GM12878 (cell line): ENCODE measurements around the gene NLRC5. TPM values are rescaled to one million over a fixed set of nuclear protein-coding genes. Genes with fewer than 3 reads are reported as not detected.

ENCODE experiments used
- ATAC-seq: fragments of 200-7000 bp; cut with Tn5 transposase; 3 replicates; pipeline ENCODE4 v1.9.1; 2020; ENCODE audit warnings: mild to moderate bottlenecking, moderate library complexity
- BruUV-seq: library from RNA; stranded (reverse); fragments of 400-500 nt; replicated peaks from 2 replicates; lab custom pipeline; 2021; lab: Mats Ljungman, UMichigan
- CTCF ChIA-PET: fragments of 300-600 bp; sonication (Branson Sonifier 250); formaldehyde crosslinking; extraction: SDS; loops from one replicate; lab custom pipeline; 2021; ENCODE audit warnings: inconsistent platforms; lab: Yijun Ruan, JAX
- POLR2A ChIA-PET: fragments of 350-600 bp; formaldehyde crosslinking; extraction: SDS; loops from one replicate; lab custom pipeline; 2021; ENCODE audit warnings: inconsistent platforms; lab: Charles Lee
- RAD21 ChIA-PET: fragments of 300-600 bp; sonication (Branson Sonifier 250); formaldehyde crosslinking; loops from one replicate; lab custom pipeline; 2023; ENCODE audit warnings: antibody characterized with exemption; ENCODE audit not compliant: unreplicated experiment; lab: Charles Lee
- SMC1A ChIA-PET: fragments of 300-600 bp; sonication (Branson Sonifier 250); formaldehyde crosslinking; loops from one replicate; lab custom pipeline; 2023; ENCODE audit not compliant: unreplicated experiment, uncharacterized antibody; lab: Charles Lee
- DNase-seq: peaks from one replicate; pipeline ENCODE4 v3.0.0-alpha.2; 2011; ENCODE audit warnings: low read depth, low spot score
- FAIRE-seq: peaks from 3 replicates; lab custom pipeline; 2011; peaks lifted over from hg19 to GRCh38; lab: Jason Lieb, UNC
- H2AFZ ChIP-seq: 2 replicates; pipeline ENCODE4 v1.6.0; 2011; ENCODE audit warnings: low read depth, low read length, control low read depth; ENCODE audit not compliant: control insufficient read depth
- H3K27ac ChIP-seq: 2 replicates; pipeline ENCODE4 v1.5.1; 2011; ENCODE audit warnings: control low read depth; ENCODE audit not compliant: control insufficient read depth, insufficient read depth
- H3K27me3 ChIP-seq, 2 experiments: replicated peaks in 1 of 2; 2 replicates each; pipeline versions ENCODE4 v1.6.0 to v1.6.1; 2011; ENCODE audit warnings: low read length in 1 of 2; ENCODE audit not compliant: control insufficient read depth in 2 of 2, insufficient read depth in 2 of 2
- H3K36me3 ChIP-seq, 2 experiments: 2 replicates each; pipeline ENCODE4 v1.5.1; 2011; ENCODE audit warnings: low read length in 1 of 2; ENCODE audit not compliant: control insufficient read depth in 2 of 2, insufficient read depth in 2 of 2
- H3K4me1 ChIP-seq: 2 replicates; pipeline ENCODE4 v1.6.1; 2011; ENCODE audit warnings: mild to moderate bottlenecking, low read length, moderate library complexity, mixed read lengths; ENCODE audit not compliant: control insufficient read depth, insufficient read depth
- H3K4me2 ChIP-seq: 2 replicates; pipeline ENCODE4 v1.6.0; 2011; ENCODE audit warnings: control low read depth; ENCODE audit not compliant: control insufficient read depth, insufficient read depth
- H3K4me3 ChIP-seq: fragments of 200-600 bp; sonication (generic); 2 replicates; pipeline ENCODE4 v1.5.1; 2016
- H3K79me2 ChIP-seq: 2 replicates; pipeline ENCODE4 v1.6.0; 2011; ENCODE audit warnings: low read length; ENCODE audit not compliant: control insufficient read depth, insufficient read depth
- H3K9ac ChIP-seq: 2 replicates; pipeline ENCODE4 v1.8.0; 2011; ENCODE audit warnings: low read length, control low read depth, mixed read lengths; ENCODE audit not compliant: control insufficient read depth, insufficient read depth
- H3K9me3 ChIP-seq: replicated peaks from 3 replicates; pipeline ENCODE4 v1.5.1; 2011; ENCODE audit warnings: mild to moderate bottlenecking, low read length; ENCODE audit not compliant: control insufficient read depth, insufficient read depth
- H4K20me1 ChIP-seq: 2 replicates; pipeline ENCODE4 v1.6.0; 2011; ENCODE audit not compliant: control insufficient read depth, insufficient read depth
- BHLHE40 ChIP-seq, 2 experiments: fragments of 450-650 bp in 1 of 2; IDR thresholded peaks; 2 replicates each; pipeline ENCODE4 v1.6.1; 2011 to 2017; ENCODE audit warnings: low read depth in 2 of 2, borderline replicate concordance in 1 of 2, improper control_type of control experiment in 1 of 2, low read length in 1 of 2, mild to moderate bottlenecking in 1 of 2
- BRCA1 ChIP-seq: IDR thresholded peaks from 2 replicates; pipeline ENCODE4 v1.6.1; 2011; ENCODE audit warnings: low read depth, low read length, improper control_type of control experiment
- EP300 ChIP-seq, 2 experiments: fragments of 150-350 bp in 1 of 2; IDR thresholded peaks; 2 replicates each; pipeline ENCODE4 v1.6.1; 2011 to 2012; ENCODE audit warnings: low read depth in 2 of 2, low read length in 2 of 2, borderline replicate concordance in 1 of 2, improper control_type of control experiment in 1 of 2, inconsistent platforms in 1 of 2; ENCODE audit not compliant: control insufficient read depth in 1 of 2
- IKZF1 ChIP-seq: fragments of 450-650 bp; conservative IDR thresholded peaks from 2 replicates; pipeline ENCODE4 v1.6.1; 2017; ENCODE audit warnings: antibody characterized with exemption, mild to moderate bottlenecking
- NFYB ChIP-seq: IDR thresholded peaks from 2 replicates; pipeline ENCODE4 v1.6.1; 2011; ENCODE audit warnings: low read depth, mild to moderate bottlenecking, low read length, improper control_type of control experiment, moderate library complexity; ENCODE audit not compliant: insufficient read depth
- NRF1 ChIP-seq: conservative IDR thresholded peaks from 2 replicates; pipeline ENCODE4 v1.6.1; 2011; ENCODE audit warnings: mild to moderate bottlenecking, low read depth, low read length, improper control_type of control experiment
- POLR2A ChIP-seq: IDR thresholded peaks from 2 replicates; pipeline ENCODE4 v1.6.1; 2011; ENCODE audit warnings: low read depth, mild to moderate bottlenecking, low read length
- SMAD1 ChIP-seq: fragments of 450-650 bp; IDR thresholded peaks from 2 replicates; pipeline ENCODE4 v1.6.1; 2018; ENCODE audit warnings: mild to moderate bottlenecking, low read depth; ENCODE audit not compliant: partially characterized antibody
- WGBS: methylation state at CpG from one replicate; pipeline ENCODE4 v1.1.6; 2016; ENCODE audit warnings: low lambda C conversion rate; ENCODE audit not compliant: insufficient replicate concordance, insufficient coverage; ENCODE audit errors: missing lambda C conversion rate; 5-methylcytosine and 5-hydroxymethylcytosine counted together
- in situ Hi-C: fragments of 300-500 bp; cut with MboI; formaldehyde crosslinking; loops from 9 replicates; pipeline ENCODE4 v1.14.3; 2018; ENCODE audit warnings: mixed read lengths
- intact Hi-C: fragments of 100-400 bp; cut with micrococcal nuclease; formaldehyde crosslinking; loops from one replicate; pipeline ENCODE4 v1.14.2; 2022; ENCODE audit not compliant: unreplicated experiment
- polyA plus RNA-seq, 11 experiments: library from polyadenylated mRNA; depleted of rRNA in 4 of 11; unstranded in 6 of 11; stranded (reverse) in 5 of 11; fragments of >200 nt; fragmentation: Nextera tagmentation in 4 of 11; fragmentation: Illumina TruSeq in 1 of 11; extraction: Ambion mirVana in 4 of 11; extraction: Trizol in 1 of 11; gene quantifications; 1 replicate in 1 of 11; 2 replicates in 10 of 11; pipeline versions ENCODE4 v1.2.1 to v1.2.3, GENCODE V29; 2011 to 2016; ENCODE audit warnings: inconsistent platforms in 2 of 11, missing spikeins in 2 of 11, low read depth in 1 of 11
- total RNA-seq, 4 experiments: library from RNA; depleted of rRNA in 3 of 4; stranded (reverse); fragments of >200 nt in 3 of 4; fragmentation: Illumina TruSeq in 1 of 4; extraction: Trizol in 1 of 4; gene quantifications; 2 replicates each; pipeline versions ENCODE4 v1.2.1 to v1.2.3, GENCODE V29; 2013 to 2021
- TF ChIP-seq, protein P1 (sequence below): fragments of 450-650 bp; IDR thresholded peaks from 2 replicates; pipeline ENCODE4 v1.6.1; 2017; ENCODE audit warnings: antibody characterized with exemption, mild to moderate bottlenecking, moderate library complexity
- TF ChIP-seq, protein P2 (sequence below): fragments of 450-650 bp; IDR thresholded peaks from 2 replicates; pipeline ENCODE4 v1.6.1; 2016; ENCODE audit warnings: mild to moderate bottlenecking

The NLRC5 gene
- total and polyA plus RNA-seq, 10 of the 15 experiments (the other 5 are each of a cell fraction or from before 2014, with no cell fraction given) = 13.1 to 105 (median 57.3) TPM

- Histone ChIP-seq H2AFZ (no peak overlapping the region), H3K27ac (no peak overlapping the region), H3K79me2 (no peaks in the 10 kb centered on the region), H3K9ac (no peak overlapping the region), H3K36me3 (no peaks in the 10 kb centered on the region), H3K4me1 (peaks cover 12% of the 10 kb centered on the region), H3K27me3 (no peaks in the 10 kb centered on the region), H3K9me3 (no peaks in the 10 kb centered on the region), H3K4me3 (no peak overlapping the region), H3K4me2 (no peak overlapping the region), H4K20me1 (no peaks in the 10 kb centered on the region)
- CTCF ChIA-PET = interaction anchor here (0.9 to 2.7 kb wide), 2 partner anchors 12 to 62 kb away, joined by 3 to 15 read pairs; partner anchors contain the start of gene CPNE2
- ATAC-seq (no peak), FAIRE-seq (no peak), DNase-seq (no peak)
- WGBS = 63% methylated on average over 6 of the region's 7 CpGs
- RAD21 ChIA-PET = no interaction called here
- SMC1A ChIA-PET = interaction anchor here (1.1 kb wide), 1 partner anchor 10 kb away, joined by 3 read pairs; no protein-coding TSS in a partner anchor
- no TSS peak for BruUV-seq
- in situ Hi-C loops (no loop called here), intact Hi-C loops (no loop called here)
- POLR2A ChIA-PET = interaction anchor here (0.6 to 1.1 kb wide), 2 partner anchors 43 to 82 kb away, joined by 3 read pairs; no protein-coding TSS in a partner anchor
- TF ChIP-seq POLR2A = no peak
Measured at GRCh38 chr16:57105184-57105583, 115.8 kb downstream of the NLRC5 start.

GRCh38 chr16:57106767-57107166 lies 117.4 kb downstream of the NLRC5 start:
- FAIRE-seq = no peak
- RAD21 ChIA-PET = interaction anchor here (1.3 kb wide), 1 partner anchor 98 kb away, joined by 4 read pairs; no protein-coding TSS in a partner anchor

More at GRCh38 chr16:57106767-57107166, 117.4 kb downstream of the NLRC5 start:
- Histone ChIP-seq H3K27ac (no peak overlapping the region), H3K79me2 (no peaks in the 10 kb centered on the region), H3K4me1 (peaks cover 12% of the 10 kb centered on the region), H3K4me3 (no peak overlapping the region), H3K27me3 (no peaks in the 10 kb centered on the region), H3K4me2 (no peak overlapping the region), H3K36me3 (no peaks in the 10 kb centered on the region), H4K20me1 (no peaks in the 10 kb centered on the region), H3K9ac (no peak overlapping the region), H3K9me3 (no peaks in the 10 kb centered on the region), H2AFZ (no peak overlapping the region)
- BruUV-seq = no TSS peak
- DNase-seq (no peak), ATAC-seq (peak; percentile 15; the same call in 2 of the 3 replicates)
- intact Hi-C loops = no loop called here
- WGBS = 64% methylated on average over 2 of the region's 2 CpGs
- SMC1A ChIA-PET = interaction anchor here (1.0 kb wide), 1 partner anchor 23 kb away, joined by 3 read pairs; no protein-coding TSS in a partner anchor
- in situ Hi-C loops = no loop called here
- CTCF ChIA-PET = interaction anchor here (1.3 to 2.7 kb wide), 2 partner anchors 14 to 46 kb away, joined by 4 to 15 read pairs; partner anchors contain the start of gene CPNE2
- POLR2A ChIA-PET = interaction anchor here (0.7 kb wide), 1 partner anchor 29 kb away, joined by 4 read pairs; no protein-coding TSS in a partner anchor
- TF ChIP-seq, protein P1, sequence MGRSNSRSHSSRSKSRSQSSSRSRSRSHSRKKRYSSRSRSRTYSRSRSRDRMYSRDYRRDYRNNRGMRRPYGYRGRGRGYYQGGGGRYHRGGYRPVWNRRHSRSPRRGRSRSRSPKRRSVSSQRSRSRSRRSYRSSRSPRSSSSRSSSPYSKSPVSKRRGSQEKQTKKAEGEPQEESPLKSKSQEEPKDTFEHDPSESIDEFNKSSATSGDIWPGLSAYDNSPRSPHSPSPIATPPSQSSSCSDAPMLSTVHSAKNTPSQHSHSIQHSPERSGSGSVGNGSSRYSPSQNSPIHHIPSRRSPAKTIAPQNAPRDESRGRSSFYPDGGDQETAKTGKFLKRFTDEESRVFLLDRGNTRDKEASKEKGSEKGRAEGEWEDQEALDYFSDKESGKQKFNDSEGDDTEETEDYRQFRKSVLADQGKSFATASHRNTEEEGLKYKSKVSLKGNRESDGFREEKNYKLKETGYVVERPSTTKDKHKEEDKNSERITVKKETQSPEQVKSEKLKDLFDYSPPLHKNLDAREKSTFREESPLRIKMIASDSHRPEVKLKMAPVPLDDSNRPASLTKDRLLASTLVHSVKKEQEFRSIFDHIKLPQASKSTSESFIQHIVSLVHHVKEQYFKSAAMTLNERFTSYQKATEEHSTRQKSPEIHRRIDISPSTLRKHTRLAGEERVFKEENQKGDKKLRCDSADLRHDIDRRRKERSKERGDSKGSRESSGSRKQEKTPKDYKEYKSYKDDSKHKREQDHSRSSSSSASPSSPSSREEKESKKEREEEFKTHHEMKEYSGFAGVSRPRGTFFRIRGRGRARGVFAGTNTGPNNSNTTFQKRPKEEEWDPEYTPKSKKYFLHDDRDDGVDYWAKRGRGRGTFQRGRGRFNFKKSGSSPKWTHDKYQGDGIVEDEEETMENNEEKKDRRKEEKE = no peak
- TF ChIP-seq NRF1 (no peak), BHLHE40 (IDR thresholded peaks at IDR 0.05; ENCODE audit: borderline replicate concordance in 1 of 2, low read depth in 2 of 2, low read length in 1 of 2) (no peak), NFYB (no peak), BRCA1 (no peak), IKZF1 (no peak), EP300 (IDR thresholded peaks at IDR 0.05; ENCODE audit: borderline replicate concordance in 1 of 2, control insufficient read depth in 1 of 2, low read depth in 2 of 2, low read length in 2 of 2) (no peak), SMAD1 (no peak), POLR2A (no peak)
- TF ChIP-seq, protein P2, sequence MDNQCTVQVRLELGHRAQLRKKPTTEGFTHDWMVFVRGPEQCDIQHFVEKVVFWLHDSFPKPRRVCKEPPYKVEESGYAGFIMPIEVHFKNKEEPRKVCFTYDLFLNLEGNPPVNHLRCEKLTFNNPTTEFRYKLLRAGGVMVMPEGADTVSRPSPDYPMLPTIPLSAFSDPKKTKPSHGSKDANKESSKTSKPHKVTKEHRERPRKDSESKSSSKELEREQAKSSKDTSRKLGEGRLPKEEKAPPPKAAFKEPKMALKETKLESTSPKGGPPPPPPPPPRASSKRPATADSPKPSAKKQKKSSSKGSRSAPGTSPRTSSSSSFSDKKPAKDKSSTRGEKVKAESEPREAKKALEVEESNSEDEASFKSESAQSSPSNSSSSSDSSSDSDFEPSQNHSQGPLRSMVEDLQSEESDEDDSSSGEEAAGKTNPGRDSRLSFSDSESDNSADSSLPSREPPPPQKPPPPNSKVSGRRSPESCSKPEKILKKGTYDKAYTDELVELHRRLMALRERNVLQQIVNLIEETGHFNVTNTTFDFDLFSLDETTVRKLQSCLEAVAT = no peak
